Activated T-cell treated with anti-CD3 and anti-CD28 coated beads, Interleukin-2, amount 50 U/mL, for 48 hours (primary cell): ENCODE data around the gene PGM1.

Experiments used
- DNase-seq, 2 experiments: peaks; one replicate each; pipeline ENCODE4 v3.0.0-alpha.2; 2020

The PGM1 gene

GRCh38 chr1:63669151-63669961, 76.1 kb downstream of the PGM1 start:
- no peak for DNase-seq

GRCh38 chr1:63670164-63670563, 77.0 kb downstream of the PGM1 start:
- no peak for DNase-seq

GRCh38 chr1:63671514-63671913, 78.3 kb downstream of the PGM1 start:
- no peak for DNase-seq

- peak in 1 of 2 experiments; percentile 22 for DNase-seq
Measured at GRCh38 chr1:63674238-63674864, 81.1 kb downstream of the PGM1 start.

GRCh38 chr1:63674865-63675419, 81.7 kb downstream of the PGM1 start:
- no peak for DNase-seq

GRCh38 chr1:63675420-63675931, 82.3 kb downstream of the PGM1 start:
- no peak for DNase-seq

GRCh38 chr1:63677497-63677896, 84.3 kb downstream of the PGM1 start:
- no peak for DNase-seq

- DNase-seq = no peak
Measured at GRCh38 chr1:63678200-63678599, 85.0 kb downstream of the PGM1 start.

GRCh38 chr1:63679076-63679475, 85.9 kb downstream of the PGM1 start:
- DNase-seq = no peak

- no peak for DNase-seq
Measured at GRCh38 chr1:63679589-63679988, 86.4 kb downstream of the PGM1 start.

- no peak for DNase-seq
Measured at GRCh38 chr1:63682936-63683335, 89.7 kb downstream of the PGM1 start.

- no peak for DNase-seq
Measured at GRCh38 chr1:63683759-63684158, 90.5 kb downstream of the PGM1 start.

- DNase-seq = no peak
Measured at GRCh38 chr1:63686696-63687095, 93.5 kb downstream of the PGM1 start.

- DNase-seq = no peak
Measured at GRCh38 chr1:63688302-63688890, 95.2 kb downstream of the PGM1 start.

GRCh38 chr1:63690966-63691700, 97.9 kb downstream of the PGM1 start:
- no peak for DNase-seq

GRCh38 chr1:63691701-63692425, 98.7 kb downstream of the PGM1 start:
- peak in 1 of 2 experiments; percentile 25 for DNase-seq

GRCh38 chr1:63693944-63694571, 100.8 kb downstream of the PGM1 start:
- no peak for DNase-seq

- DNase-seq = no peak
Measured at GRCh38 chr1:63698001-63698838, 105.0 kb downstream of the PGM1 start.

GRCh38 chr1:63701187-63701586, 108.0 kb downstream of the PGM1 start:
- no peak for DNase-seq

GRCh38 chr1:63703701-63704107, 110.5 kb downstream of the PGM1 start:
- no peak for DNase-seq

- DNase-seq = no peak
Measured at GRCh38 chr1:63704443-63704842, 111.2 kb downstream of the PGM1 start.
